Panc1 (cell line): Measurements from ENCODE around the gene CFAP97. TPM values are rescaled to one million over a fixed set of nuclear protein-coding genes. Genes with fewer than 3 reads are reported as not detected.
"Not testable (repeated sequence)": the region's sequence is repeated elsewhere in the genome, so short reads cannot be mapped to it uniquely, and the experiment has no call there.

Experiments used
- ATAC-seq: fragments of 200-7000 bp; cut with Tn5 transposase; 2 replicates; pipeline ENCODE4 v1.9.1; 2020; ENCODE audit warnings: mild to moderate bottlenecking, moderate library complexity
- BruUV-seq: library from RNA; stranded (reverse); fragments of 400-500 nt; replicated peaks from 2 replicates; lab custom pipeline; 2021; lab: Mats Ljungman, UMichigan
- CTCF ChIA-PET: fragments of 300-600 bp; sonication (Branson Sonifier 250); formaldehyde crosslinking; loops from one replicate; lab custom pipeline; 2022; ENCODE audit warnings: antibody characterized with exemption; lab: Charles Lee
- POLR2A ChIA-PET: fragments of 300-600 bp; sonication (Branson Sonifier 250); formaldehyde crosslinking; loops from one replicate; lab custom pipeline; 2022; ENCODE audit warnings: antibody characterized with exemption; lab: Charles Lee
- DNase-seq: peaks from one replicate; pipeline ENCODE4 v3.0.0-alpha.2; 2010; ENCODE audit warnings: low read depth, low spot score
- H3K27ac ChIP-seq: 2 replicates; pipeline ENCODE4 v1.5.1; 2011; ENCODE audit warnings: mild to moderate bottlenecking, low read length, inconsistent platforms
- H3K27me3 ChIP-seq: fragments of 200-500 bp; sonication (Bioruptor generic); 2 replicates; pipeline ENCODE4 v1.6.0; 2014; ENCODE audit warnings: low read length, inconsistent platforms; ENCODE audit not compliant: control insufficient read depth, insufficient read depth
- H3K36me3 ChIP-seq: fragments of 200-500 bp; sonication (Bioruptor generic); 2 replicates; pipeline ENCODE4 v1.5.1; 2014; ENCODE audit warnings: inconsistent platforms, mild to moderate bottlenecking, low read length, moderate library complexity; ENCODE audit not compliant: control insufficient read depth, insufficient read depth
- H3K4me1 ChIP-seq: 2 replicates; pipeline ENCODE4 v1.5.1; 2011; ENCODE audit warnings: inconsistent platforms, mild to moderate bottlenecking, low read length, moderate library complexity; ENCODE audit not compliant: control insufficient read depth, insufficient read depth
- H3K4me3 ChIP-seq, 2 experiments: 2 replicates each; pipeline ENCODE4 v1.5.1; 2011 to 2012; ENCODE audit warnings: low read depth in 2 of 2, low read length in 2 of 2, mild to moderate bottlenecking in 2 of 2, inconsistent platforms in 1 of 2, moderate library complexity in 1 of 2
- H3K9me3 ChIP-seq: fragments of 200-500 bp; sonication (Bioruptor generic); 2 replicates; pipeline ENCODE4 v1.5.1; 2014; ENCODE audit warnings: low read depth, mild to moderate bottlenecking, inconsistent platforms, low read length, moderate library complexity; ENCODE audit not compliant: control insufficient read depth, insufficient read depth
- CTCF ChIP-seq: fragments of 450-650 bp; IDR thresholded peaks from 2 replicates; pipeline ENCODE4 v1.5.1; 2017; ENCODE audit warnings: mild to moderate bottlenecking
- POLR2AphosphoS5 ChIP-seq: IDR thresholded peaks from 2 replicates; pipeline ENCODE4 v1.6.1; 2012; ENCODE audit warnings: mild to moderate bottlenecking, low read depth, low read length, moderate library complexity
- SIN3A ChIP-seq: IDR thresholded peaks from 2 replicates; pipeline ENCODE4 v1.6.1; 2012; ENCODE audit warnings: low read depth, mild to moderate bottlenecking, low read length, moderate library complexity, borderline replicate concordance; ENCODE audit not compliant: insufficient read depth
- TCF7L2 ChIP-seq: IDR thresholded peaks from 2 replicates; pipeline ENCODE4 v1.6.1; 2011; ENCODE audit warnings: mild to moderate bottlenecking, low read depth, low read length, inconsistent platforms
- in situ Hi-C: cut with HindIII; loops from 2 replicates; pipeline ENCODE4 v1.10.0; 2016; ENCODE audit warnings: low sequenced_read_pairs, low pct_unique_long_range_greater_than_20kb
- intact Hi-C: fragments of 100-400 bp; cut with micrococcal nuclease; formaldehyde crosslinking; loops from one replicate; pipeline ENCODE4 v1.10.0; 2022; ENCODE audit not compliant: unreplicated experiment
- total RNA-seq: library from RNA; stranded (reverse); gene quantifications from one replicate; pipeline ENCODE4 v1.2.1, GENCODE V29; 2021; ENCODE audit not compliant: unreplicated experiment
- TF ChIP-seq, protein P1 (sequence below), 2 experiments: IDR thresholded peaks; 2 replicates each; pipeline ENCODE4 v1.6.1; 2011 to 2012; ENCODE audit warnings: low read depth in 2 of 2, control low read depth in 1 of 2, low read length in 1 of 2, mild to moderate bottlenecking in 1 of 2, moderate library complexity in 1 of 2; ENCODE audit not compliant: insufficient read depth in 1 of 2

The CFAP97 gene
- total RNA-seq, 1 experiment from 2014 or later = 39.0 TPM

- intact Hi-C loops = no loop called here
- Histone ChIP-seq H3K9me3 (no peaks in the 10 kb centered on the region), H3K36me3 (no peaks in the 10 kb centered on the region), H3K27me3 (no peaks in the 10 kb centered on the region), H3K4me3 (no peak overlapping the region), H3K27ac (no peak overlapping the region), H3K4me1 (no peaks in the 10 kb centered on the region)
- in situ Hi-C loops = no loop called here
- no peak for TF ChIP-seq CTCF
- no peak for TF ChIP-seq SIN3A
- ChIA-PET POLR2A (interaction anchor here (0.6 kb wide), 1 partner anchor 1195 kb away, joined by 4 read pairs; no protein-coding TSS in a partner anchor), CTCF (interaction anchor here (0.6 kb wide), 1 partner anchor 442 kb away, joined by 3 read pairs; no protein-coding TSS in a partner anchor)
- no peak for DNase-seq
- ATAC-seq = no peak
- BruUV-seq = no TSS peak
These were observed 83.7 kb downstream of the CFAP97 start for GRCh38 chr4:185119927-185120630.

DNA sequence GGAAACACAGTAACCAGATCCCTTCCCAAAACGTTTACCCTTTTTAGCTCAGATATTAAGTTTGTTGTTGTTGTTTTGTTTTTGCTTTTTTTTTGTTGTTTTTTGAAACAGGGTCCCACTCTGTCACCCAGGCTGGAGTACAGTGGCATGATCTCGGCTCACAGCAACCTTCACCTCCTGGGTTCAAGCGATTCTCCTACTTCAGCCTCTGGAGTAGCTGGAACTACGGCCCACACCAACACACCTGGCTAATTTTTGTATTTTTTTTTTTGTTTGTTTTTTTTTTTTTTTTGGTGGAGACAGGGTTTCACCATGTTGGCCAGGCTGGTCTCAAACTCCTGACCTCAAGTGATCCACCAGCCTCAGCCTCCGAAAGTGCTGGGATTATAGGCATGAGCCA, 84.3 kb downstream of the CFAP97 start:
- H3K36me3 ChIP-seq, in situ Hi-C loops, H3K27ac ChIP-seq, H3K27me3 ChIP-seq, ATAC-seq, BruUV-seq, H3K4me3 ChIP-seq, POLR2A ChIA-PET, H3K4me1 ChIP-seq, H3K9me3 ChIP-seq, DNase-seq, intact Hi-C loops: not testable (repeated sequence)
- CTCF ChIA-PET = interaction anchor here (0.6 kb wide), 1 partner anchor 442 kb away, joined by 3 read pairs; no protein-coding TSS in a partner anchor

GRCh38 chr4:185118876-185119275, 84.9 kb downstream of the CFAP97 start:
- POLR2A ChIA-PET = no interaction called here
- intact Hi-C loops (no loop called here), in situ Hi-C loops (no loop called here)
- H3K36me3 ChIP-seq = no peaks in the 10 kb centered on the region
- no peak overlapping the region for H3K27ac ChIP-seq
- CTCF ChIA-PET = no interaction called here
- H3K27me3 ChIP-seq = no peaks in the 10 kb centered on the region
- H3K4me3 ChIP-seq = no peak overlapping the region
- TF ChIP-seq TCF7L2 (no peak), CTCF (no peak), SIN3A (no peak), POLR2AphosphoS5 (no peak)
- TF ChIP-seq, protein P1, sequence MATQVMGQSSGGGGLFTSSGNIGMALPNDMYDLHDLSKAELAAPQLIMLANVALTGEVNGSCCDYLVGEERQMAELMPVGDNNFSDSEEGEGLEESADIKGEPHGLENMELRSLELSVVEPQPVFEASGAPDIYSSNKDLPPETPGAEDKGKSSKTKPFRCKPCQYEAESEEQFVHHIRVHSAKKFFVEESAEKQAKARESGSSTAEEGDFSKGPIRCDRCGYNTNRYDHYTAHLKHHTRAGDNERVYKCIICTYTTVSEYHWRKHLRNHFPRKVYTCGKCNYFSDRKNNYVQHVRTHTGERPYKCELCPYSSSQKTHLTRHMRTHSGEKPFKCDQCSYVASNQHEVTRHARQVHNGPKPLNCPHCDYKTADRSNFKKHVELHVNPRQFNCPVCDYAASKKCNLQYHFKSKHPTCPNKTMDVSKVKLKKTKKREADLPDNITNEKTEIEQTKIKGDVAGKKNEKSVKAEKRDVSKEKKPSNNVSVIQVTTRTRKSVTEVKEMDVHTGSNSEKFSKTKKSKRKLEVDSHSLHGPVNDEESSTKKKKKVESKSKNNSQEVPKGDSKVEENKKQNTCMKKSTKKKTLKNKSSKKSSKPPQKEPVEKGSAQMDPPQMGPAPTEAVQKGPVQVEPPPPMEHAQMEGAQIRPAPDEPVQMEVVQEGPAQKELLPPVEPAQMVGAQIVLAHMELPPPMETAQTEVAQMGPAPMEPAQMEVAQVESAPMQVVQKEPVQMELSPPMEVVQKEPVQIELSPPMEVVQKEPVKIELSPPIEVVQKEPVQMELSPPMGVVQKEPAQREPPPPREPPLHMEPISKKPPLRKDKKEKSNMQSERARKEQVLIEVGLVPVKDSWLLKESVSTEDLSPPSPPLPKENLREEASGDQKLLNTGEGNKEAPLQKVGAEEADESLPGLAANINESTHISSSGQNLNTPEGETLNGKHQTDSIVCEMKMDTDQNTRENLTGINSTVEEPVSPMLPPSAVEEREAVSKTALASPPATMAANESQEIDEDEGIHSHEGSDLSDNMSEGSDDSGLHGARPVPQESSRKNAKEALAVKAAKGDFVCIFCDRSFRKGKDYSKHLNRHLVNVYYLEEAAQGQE (IDR thresholded peaks at IDR 0.05; ENCODE audit: insufficient read depth in 1 of 2, low read depth in 2 of 2, low read length in 1 of 2) = no peak
- H3K4me1 ChIP-seq = no peaks in the 10 kb centered on the region
- ATAC-seq (no peak), DNase-seq (no peak)
- no TSS peak for BruUV-seq
- H3K9me3 ChIP-seq = no peaks in the 10 kb centered on the region
